GM21515 (cell line): Measurements from ENCODE around the gene IGFLR1.
"Not testable (repeated sequence)": the region's sequence is repeated elsewhere in the genome, so short reads cannot be mapped to it uniquely, and the experiment has no call there.

Source experiments
- ATAC-seq: cut with Tn5 transposase; IDR thresholded peaks from one replicate; pipeline ENCODE4 v1.9.1; 2021; ENCODE audit not compliant: unreplicated experiment

Gene IGFLR1

DNA sequence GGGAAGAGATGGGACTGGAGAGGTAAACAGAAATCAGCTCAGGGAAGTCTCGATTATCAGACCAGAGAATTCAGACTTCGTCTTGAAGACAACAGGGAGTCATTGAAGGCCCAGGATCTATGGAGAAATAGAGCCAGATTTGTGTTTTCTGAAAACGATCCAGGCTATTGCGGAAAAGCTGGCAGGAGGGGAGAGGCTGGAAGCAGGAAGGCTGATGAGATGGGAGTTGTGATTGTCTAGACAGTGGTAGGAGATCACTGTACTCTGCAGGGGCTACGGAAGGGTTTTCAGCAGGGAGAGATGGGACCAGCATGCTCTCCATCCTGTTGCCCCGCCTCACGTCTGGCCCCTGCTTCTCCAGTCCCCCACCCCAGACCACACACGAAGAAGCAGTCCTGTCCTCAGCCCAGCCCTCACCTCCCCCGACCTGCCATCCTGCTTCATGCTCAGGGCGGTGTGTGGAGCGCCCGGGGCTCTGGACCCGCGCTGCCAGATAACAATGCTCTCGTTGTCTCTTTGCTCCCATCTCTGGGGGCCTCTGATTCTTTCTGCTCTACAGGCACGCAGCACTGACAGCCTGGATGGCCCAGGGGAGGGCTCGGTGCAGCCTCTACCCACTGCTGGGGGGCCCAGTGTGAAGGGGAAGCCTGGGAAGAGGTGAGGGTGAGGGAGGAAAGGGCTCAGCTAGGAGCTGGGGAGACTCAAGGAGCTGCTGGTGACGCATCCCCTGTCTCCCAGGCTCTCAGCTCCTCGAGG lies 35.0 kb upstream of the IGFLR1 start:
- ATAC-seq = no peak

DNA sequence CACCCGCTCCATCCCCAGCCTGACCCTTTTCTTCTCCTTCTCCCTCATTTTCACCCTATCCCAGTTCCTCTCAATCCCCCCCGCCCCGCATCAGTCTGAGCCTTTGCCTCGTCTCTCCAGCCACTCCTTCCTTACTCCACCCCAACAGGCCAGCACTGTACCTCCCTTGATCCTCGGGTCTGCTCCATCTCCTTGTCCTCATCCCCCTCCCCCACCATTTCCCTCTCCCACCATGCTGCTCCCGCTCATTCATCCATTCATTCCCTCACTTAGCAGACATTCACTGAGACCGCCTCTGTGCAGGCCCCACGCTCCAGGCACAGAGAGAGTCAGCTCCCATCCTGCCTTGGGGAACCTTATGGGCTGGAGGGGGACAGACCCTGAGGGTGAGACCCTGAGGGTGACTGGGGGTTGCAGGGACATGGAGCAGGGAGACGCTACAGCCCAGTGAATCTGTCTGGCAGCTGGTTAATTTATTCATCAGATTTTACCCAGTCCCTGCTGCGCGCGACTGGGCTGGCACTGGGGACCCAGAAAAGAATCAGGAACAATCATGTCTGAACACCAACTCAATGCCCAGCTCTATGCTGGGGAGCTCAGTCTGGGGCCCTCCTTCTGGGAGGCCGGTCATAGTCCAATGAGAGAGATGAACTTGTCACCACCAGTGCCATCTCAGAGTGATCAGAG lies 34.0 kb upstream of the IGFLR1 start:
- ATAC-seq = no peak

DNA sequence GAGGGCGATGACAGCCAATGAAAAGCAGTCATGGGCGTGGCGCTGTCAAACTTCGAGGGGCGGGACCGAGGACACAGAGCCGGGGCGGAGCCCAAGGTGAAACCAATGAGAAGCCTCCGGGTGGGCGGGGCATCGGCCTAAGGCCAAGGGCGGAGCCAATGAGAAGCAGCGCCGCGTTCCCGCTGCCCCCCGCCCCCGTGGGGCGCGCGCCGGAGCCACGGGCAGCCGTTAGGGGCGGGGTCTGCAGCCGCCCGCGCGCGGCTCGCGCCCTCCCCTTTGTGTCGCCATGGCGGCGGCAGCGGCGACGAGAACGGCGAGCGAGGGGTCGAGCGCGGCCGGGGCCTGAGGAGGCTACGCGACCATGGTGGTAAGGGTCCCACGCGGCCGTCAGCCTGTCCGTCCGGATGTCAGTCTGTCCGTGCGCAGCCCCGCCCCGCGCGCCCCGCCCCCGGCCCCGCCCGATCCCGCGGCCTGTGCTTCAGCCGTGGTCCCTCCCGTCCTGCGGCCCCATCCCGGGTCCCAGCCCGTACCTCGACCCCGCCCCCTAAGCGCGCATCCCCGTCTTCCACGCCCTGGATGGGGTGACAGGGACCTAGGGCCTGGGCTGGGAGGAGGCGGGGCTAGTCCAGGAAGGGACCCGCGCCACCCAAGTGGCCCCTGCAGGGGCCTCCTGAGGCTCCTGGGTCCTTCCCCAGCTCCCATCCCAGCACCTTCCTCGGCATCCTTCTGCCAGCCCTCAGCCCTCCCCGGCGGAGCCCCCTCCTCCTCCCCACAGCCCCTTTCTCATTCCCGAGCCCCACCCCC lies 33.2 kb upstream of the IGFLR1 start, which contains the start of gene ARHGAP33:
TSS of gene ARHGAP33 (plus strand) at position 267 of the 804 bp plus-strand sequence. CDS start at position 362, 95 bp downstream.
- ATAC-seq = peak; percentile 91

DNA sequence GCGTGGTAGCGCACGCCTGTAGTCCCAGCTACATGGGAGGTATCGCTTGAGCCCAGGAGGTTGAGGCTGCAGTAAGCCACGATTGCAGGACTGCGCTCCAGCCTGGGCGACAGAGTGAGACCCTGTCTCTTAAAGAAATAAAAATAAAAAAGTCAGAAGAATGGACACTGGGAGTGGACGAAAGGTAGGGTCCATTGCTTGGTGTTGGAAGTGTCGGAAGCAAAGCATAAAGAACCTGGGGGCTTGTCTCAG lies 32.7 kb upstream of the IGFLR1 start:
- no peak for ATAC-seq

DNA sequence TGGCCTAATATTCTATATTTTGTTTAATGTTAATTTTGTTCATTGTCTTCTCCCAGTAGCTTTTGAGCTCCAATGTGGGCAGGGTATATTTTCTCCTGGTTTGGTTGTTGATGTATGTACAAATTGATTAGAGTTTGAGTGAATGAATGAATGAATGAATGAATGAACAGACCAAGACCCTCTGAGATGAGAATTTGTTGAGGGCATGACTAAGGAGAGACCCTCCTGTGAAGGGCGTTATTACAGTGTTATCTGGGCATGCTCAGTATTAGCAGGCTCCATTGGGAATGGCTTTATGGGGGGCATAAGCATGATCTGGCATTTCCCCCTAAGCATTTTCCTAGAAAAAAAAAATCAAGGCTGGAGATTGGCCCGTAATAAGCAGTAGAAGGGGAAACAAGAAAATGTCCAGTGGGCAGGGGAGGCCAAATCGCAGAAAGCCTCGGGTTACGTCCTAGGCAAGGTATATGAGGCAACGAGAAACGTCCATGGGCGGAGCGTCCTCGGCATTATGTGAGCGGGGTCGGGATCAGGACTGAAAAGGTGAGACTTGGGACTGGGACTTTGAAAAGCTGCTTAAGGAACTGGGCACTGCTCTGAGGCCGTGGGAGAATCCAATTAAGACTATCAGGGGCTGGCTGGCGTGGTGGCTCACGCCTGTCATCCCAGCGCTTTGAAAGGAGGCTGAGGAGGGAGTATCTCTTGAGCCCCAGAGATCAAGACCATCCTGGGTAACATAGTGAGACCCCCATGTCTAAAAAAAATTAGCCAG lies 32.2 kb upstream of the IGFLR1 start:
- no peak for ATAC-seq

DNA sequence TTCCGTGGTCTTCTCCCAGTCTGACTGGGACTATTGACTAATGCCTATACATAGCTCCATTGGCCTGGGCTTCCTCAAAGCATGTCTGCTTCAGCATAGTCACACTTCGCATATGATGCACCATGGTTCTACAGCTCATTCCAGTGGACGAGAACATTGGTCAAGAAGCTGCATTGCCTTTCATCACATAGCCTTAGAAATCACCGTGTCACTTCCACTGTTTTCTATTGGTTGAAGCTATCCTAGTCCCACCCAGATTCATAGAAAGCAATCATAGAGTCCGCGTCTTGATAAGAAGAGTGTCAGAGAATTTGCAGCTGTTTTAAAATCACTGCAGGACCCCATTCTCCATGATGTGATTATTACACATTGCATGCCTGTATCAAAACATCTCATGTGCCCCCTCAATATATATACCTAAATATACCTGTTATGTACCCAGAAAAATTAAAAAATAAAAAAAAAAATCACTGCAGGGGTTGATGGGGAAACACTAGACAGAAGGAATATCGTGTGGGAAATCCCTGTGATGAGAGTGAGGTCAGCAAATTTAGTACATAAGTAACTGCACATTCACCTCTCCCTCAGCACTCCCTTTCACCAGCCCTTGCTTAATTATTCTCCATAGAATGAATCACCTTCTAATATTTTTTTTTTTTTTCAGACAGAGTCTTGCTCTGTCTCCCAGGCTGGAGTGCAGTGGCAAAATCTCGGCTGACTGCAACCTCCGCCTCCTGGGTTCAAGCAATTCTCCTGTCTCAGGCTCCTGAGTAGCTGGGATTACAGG lies 31.0 kb upstream of the IGFLR1 start:
- no peak for ATAC-seq

DNA sequence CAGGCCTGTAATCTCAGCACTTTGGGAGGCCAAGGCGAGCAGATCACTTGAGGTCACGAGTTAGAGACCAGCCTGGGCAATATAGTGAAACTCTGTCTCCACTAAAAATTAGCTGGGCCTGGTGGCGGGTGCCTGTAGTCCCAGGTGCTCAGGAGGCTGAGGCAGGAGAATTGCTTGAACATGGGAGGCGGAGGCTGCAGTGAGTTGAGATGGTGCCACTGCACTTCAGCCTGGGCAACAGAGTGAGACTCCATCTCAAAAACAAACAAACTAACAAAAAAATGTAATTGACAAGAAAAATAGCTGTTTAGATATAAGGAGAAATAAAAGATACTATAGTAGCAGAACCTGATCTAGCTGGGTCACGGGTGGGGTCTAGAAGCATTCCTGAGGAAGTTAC lies 30.1 kb upstream of the IGFLR1 start:
- not testable (repeated sequence) for ATAC-seq

DNA sequence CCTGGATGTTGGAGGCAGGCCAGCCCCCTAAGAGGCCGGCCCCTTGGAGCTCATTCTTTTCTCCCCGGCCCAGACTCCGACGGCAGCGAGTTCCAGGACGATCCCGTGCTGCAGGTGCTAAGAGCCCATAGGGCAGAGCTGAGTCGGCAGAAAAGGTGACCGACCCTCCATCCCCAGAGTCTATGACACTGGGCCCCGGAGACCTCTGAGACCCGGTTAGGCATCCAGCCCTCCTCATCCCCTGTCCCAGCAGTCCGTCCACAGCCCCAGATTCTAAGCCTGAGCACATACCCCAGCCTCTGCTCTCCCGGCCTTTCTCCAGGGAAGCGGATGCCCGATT lies 25.8 kb upstream of the IGFLR1 start:
- no peak for ATAC-seq

DNA sequence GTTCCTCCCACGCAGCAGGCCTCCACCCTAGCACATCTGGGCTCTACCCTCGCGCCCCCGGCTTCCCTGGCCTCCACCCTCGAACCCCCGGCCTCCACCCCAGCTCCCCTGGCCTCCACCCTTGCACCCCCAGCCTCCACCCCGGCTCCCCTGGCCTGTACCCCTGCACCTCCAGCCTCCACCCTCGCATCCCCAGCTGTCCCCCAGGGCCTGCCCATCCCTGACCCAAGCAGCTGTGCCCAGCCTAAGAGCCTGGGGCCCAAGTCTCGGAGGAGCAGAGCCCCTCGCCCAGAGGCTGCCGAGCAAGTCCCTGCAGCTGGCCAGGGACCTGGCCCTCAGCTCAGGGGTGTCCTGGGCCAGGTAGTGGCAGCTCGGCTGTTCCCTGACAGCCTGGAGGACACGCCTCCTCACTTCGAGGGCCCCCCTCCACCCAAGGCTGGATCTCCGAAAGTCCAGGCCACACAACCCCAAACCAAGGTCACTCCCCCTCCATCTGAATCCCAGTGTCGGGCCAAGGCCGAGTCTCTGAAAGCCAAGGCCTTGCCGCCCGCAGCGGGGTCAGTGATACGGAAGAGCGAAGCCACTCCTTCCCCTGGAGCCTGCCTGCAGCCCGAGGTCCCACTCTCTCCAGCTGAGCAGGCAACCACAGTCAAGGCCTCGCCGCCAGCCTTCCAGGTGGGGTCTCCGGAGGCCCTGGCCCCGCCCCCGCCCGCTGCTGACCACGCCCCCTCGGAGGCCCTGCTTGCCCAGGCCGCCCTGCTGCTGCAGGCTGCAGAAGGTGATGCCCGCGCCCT lies 25.2 kb upstream of the IGFLR1 start:
- no peak for ATAC-seq

DNA sequence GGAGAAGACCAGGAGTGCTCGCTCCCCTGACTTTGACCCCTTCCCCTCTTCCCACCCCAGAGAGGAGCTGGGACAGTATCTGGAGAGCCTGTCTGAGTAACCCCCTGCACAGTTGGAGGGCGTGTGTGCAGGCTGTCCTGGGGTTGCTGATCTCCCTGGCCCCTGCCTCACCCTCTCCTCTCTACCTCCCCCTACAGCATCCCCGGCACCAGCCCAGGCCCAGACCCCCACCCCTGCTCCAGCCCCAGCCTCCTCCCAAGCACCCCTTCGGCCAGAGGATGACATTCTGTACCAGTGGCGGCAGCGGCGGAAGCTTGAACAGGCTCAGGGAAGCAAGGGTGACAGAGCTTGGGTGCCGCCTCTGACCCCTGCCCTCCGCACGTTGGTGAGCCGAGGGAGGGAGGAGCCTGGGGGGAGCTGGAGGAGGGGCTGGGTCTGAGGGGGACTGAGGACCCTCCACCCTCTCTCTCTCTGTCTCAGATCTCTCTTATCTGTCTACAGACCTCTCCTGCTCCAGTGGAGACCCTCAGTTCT lies 24.4 kb upstream of the IGFLR1 start:
- no peak for ATAC-seq

DNA sequence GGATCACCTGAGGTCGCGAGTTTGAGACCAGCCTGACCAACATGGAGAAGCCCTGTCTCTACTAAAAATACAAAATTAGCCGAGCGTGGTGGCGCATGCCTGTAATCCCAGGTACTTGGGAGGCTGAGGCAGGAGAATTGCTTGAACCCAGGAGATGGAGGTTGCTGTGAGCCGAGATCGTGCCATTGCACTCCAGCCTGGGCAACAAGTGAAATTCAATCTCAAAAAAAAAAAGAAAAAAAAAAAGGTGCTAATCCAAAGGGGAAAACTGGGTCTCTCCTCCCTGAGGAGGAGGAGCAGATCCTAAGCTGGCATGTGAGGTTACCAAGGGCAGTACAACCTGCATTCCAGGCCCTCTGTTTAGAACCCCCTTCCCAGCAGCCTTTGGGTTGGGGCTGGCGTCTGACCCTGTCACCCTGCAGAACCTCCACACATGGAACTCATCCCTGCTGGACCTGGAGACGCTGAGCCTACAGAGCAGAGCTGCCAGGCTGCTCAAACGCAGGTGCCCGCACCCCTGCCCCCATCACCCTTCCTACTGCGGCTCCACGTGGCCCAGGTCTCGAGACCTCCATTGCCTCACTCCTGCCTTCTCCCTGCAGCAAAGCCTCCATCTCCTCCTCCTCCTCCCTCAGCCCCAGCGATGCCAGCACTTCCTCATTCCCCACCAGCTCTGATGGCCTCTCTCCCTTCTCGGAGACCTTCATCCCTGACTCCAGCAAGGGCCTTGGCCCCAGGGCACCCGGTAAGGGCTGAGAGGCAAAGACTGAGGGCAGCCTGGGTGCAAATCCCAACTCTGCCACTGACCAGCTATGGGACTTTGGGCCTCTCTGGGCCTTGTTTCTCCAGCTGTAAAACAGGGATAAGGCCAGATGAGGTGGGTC lies 22.4 kb upstream of the IGFLR1 start:
- no peak for ATAC-seq

DNA sequence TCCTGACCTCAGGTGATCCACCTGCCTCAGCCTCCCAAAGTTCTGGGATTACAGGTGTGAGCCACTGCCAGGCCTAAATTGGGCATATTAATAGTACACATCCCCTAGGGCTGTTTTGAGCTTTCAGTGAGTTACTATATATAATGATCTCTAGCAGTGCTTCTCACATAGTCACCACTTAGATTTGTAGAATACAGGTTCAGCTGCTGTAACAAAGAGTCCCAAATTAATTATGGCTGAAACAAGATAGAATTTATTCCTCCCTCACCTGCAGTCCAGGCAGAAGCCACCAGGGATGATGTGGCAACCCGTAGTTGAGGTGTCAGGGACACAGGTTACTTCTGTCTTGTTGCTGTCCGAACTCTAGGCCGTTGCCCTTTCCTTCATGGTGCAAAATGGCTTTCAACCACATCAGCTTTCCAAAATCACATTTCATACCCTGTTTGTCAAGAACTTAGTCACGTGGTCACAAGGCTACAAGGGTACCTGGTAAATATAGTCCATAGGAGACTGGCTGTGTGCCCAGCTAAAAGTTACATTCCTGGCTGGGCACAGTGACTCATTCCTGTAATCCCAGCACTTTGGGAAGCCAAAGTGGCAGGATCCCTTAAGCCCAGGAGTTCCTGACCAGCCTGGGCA lies 18.6 kb upstream of the IGFLR1 start:
- ATAC-seq = no peak

DNA sequence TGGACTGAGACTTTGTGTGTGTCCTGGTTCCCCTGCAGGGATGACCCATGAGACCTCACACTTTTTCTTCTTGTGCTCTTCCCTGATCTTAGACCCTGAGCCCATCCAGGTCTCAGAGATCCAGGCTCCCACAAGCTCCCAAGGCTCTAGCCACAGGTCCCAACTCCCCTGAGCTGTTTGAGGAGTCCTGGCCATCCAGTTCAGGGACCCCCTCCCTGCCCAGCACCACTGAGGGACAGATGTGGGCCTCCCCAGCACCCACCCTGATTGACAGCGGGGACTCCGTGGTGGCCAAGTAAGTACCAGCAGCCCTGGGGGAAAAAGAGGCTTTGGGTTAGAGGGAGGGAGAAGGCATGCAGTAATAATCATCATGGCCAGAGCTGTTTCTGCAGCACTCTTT lies 17.4 kb upstream of the IGFLR1 start:
- no peak for ATAC-seq

DNA sequence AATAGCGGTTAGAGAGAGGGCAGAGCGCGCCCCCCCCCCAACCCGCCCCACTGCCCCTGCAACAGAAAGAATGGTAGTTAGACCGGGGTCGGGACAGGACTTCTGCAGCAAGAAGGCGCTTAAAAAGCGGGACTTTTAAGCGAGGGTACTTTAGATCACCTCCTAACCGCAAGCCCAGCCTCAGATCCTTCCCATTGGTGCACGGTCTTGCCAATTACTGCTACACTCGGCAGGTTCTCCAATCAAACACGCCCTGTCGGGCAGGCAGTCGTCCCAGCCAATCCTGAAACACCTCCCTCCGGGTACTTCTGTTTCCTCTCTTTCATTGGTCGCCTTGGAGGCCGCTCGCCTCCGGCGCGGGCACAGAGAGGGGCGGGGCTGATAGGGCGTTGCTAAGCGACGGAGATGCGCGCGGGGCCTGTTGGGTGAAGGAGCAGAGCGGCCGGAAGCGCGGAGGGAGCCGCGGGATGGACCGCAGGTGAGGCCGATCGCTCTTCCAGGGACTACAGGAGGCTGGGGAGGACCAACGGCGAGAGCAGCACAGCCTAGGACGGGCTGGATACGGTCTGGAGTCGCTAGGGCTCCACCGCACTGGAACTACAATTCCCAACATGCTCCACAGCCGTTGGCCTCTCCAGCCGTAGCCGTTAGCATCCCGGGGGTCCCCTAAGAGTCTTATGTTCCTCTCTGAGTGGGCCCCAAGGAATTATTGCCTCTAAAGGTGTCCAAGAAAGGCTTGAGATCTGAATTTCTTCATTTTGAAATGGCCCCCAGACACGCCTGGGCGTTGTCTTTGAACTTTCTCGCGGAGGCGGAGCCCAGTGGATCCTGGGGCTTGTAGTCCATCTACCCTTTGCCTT lies 15.7 kb upstream of the IGFLR1 start, which contains the start of gene PROSER3:
TSS of gene PROSER3 (plus strand) at position 428 of the 860 bp plus-strand sequence. CDS start at position 468, 40 bp downstream.
- peak; percentile 91 for ATAC-seq

DNA sequence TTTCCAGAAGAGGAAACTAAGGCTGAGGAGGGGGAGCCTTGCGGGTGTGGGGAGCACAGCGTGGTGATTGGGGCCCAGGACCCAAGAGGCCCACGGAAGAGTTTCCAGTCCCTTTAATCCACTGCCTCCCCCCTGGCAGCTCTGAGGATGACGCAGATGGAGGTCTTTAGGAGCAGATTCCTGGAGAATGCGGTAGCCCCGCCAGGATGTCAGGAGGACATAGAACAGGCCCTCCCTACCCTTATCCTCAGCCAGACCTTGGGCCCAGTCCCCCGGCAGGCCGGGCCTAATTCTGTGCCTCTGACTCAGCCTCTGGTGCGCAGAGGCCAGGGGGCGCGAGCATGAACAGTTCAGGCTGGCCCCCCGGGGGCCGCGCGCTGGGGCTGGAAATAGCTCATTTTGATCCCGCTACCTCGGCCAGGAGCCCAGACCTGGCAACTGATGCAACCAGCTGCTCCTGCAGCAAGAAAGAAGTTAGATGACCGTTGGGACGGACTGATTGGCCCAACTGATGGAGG lies 15.0 kb upstream of the IGFLR1 start:
- no peak for ATAC-seq

DNA sequence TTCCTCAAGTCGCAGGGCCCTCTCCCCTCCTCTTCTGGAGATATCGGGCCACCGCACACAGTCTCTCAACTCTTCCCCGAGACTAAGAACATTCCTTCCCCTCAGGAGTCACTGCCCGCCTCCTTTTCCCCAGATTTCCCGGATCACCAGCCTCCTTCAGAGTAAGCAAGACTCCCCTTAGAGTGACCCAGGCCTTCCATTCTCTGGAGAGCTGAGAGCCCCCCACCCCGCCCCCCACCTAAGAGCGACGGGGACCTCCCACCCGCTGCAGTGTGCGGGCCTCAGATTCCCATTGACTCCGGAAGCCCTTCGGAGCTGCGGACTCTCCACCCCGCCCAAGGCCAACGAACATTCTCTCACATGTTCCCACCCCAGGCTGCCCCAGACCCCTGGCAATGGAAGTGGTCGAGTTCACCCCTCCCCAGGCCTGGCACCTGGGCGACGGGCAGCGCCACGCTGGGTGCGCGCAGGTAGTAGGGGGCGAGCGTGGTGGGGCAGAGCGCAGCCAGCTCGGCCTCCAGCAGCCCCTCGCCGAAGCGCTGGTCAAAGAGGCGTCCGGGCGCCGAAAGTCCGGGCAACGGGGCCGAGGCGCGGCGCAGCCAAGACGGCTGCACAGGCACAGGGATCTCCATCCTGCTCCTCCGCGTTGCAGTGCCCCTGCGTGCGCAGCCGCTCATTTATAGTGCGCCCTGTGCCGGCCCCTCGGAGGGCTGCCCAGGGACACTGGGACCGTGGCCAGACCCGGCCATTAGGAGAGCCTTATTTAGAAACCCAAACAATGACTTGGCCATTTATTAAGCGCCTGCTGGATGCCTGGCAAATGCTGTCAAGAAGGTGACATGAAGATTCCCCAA lies 14.4 kb upstream of the IGFLR1 start, which contains the start of gene HSPB6:
TSS of gene HSPB6 (minus strand) at position 653 of the 854 bp plus-strand sequence. CDS start at position 632, 21 bp downstream.
- no peak for ATAC-seq
